ENCODE data around the gene EGFLAM.

EGFLAM gene

GRCh38 chr5:38249812-38250211 is 8.5 kb upstream of the EGFLAM start:
- no peak overlapping the region for H3K4me3 ChIP-seq (ENCODE audit: low read length)
- TF ChIP-seq, protein P1, sequence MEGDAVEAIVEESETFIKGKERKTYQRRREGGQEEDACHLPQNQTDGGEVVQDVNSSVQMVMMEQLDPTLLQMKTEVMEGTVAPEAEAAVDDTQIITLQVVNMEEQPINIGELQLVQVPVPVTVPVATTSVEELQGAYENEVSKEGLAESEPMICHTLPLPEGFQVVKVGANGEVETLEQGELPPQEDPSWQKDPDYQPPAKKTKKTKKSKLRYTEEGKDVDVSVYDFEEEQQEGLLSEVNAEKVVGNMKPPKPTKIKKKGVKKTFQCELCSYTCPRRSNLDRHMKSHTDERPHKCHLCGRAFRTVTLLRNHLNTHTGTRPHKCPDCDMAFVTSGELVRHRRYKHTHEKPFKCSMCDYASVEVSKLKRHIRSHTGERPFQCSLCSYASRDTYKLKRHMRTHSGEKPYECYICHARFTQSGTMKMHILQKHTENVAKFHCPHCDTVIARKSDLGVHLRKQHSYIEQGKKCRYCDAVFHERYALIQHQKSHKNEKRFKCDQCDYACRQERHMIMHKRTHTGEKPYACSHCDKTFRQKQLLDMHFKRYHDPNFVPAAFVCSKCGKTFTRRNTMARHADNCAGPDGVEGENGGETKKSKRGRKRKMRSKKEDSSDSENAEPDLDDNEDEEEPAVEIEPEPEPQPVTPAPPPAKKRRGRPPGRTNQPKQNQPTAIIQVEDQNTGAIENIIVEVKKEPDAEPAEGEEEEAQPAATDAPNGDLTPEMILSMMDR (conservative IDR thresholded peaks at IDR 0.05; ENCODE audit: low read depth, low read length) = no peak
- no peak for DNase-seq (ENCODE audit: low read depth)

- TF ChIP-seq, protein P1 (conservative IDR thresholded peaks at IDR 0.05; ENCODE audit: low read depth, low read length) = no peak
- no peak for DNase-seq (ENCODE audit: low read depth)
- H3K4me3 ChIP-seq (ENCODE audit: low read length) = no peak overlapping the region
These were observed 7.5 kb upstream of the EGFLAM start for GRCh38 chr5:38250763-38251448.

DNA sequence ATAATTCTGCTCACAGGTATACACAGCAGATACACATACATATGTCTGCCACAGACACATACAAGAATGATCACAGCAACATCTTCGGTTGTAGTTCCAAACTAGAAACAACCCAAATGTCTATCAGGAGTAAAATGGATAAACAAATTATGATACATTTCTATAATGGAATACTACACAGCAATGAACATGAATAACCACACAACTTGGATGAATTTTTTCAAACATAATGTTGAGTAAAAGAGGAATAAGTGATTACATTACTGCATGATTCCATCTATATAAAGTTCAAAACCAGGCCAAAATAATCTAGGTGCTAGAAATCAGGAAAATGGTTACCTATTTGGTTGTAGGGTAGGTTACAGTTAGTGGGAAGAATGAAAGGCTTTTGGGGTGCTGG is 4.6 kb upstream of the EGFLAM start:
- TF ChIP-seq, protein P1 (conservative IDR thresholded peaks at IDR 0.05; ENCODE audit: low read depth, low read length) = no peak
- DNase-seq (ENCODE audit: low read depth) = no peak

DNA sequence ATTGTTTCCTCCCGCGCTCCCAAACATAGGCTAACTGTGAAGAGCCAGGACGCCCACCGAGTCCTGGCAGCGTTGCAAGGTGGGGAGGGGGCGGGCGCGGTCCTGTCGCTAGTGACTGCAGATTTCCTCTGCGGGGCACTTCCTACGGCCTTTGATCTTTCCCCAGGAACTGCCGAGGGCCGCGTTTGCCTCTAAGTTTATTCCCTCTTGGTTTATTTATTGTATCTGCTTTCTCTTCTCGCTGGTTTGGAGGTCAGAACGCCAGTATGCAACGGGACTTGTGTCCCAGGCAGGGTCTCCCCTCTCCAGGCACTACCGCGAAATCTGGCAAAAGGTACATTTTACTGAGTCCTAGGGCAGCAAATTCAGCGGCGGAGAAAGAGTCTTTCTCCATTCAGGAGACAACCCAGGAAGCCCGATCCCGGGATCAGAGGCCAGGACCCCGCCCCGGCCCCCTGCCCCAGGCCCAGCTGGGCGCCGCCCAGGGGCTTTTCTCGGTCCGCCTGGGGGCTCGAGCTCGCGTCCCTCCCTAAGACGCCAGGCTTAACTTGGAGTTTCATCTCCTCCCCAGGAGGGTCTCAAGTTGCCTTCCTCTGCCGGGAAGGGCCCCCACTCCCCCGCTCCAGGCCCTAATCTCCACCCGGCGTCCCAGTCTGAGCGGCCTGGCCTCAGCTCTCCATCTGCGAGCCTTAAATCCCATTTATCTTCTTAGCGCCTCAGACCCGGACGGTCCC is 884 bp upstream of the EGFLAM start:
- no peak overlapping the region for H3K4me3 ChIP-seq (ENCODE audit: low read length)
- TF ChIP-seq, protein P1 (conservative IDR thresholded peaks at IDR 0.05; ENCODE audit: low read depth, low read length) = no peak
- DNase-seq (ENCODE audit: low read depth) = no peak

More for the DNA sequence above, 4.6 kb upstream of the EGFLAM start:
- no peak overlapping the region for H3K4me3 ChIP-seq (ENCODE audit: low read length)

DNA sequence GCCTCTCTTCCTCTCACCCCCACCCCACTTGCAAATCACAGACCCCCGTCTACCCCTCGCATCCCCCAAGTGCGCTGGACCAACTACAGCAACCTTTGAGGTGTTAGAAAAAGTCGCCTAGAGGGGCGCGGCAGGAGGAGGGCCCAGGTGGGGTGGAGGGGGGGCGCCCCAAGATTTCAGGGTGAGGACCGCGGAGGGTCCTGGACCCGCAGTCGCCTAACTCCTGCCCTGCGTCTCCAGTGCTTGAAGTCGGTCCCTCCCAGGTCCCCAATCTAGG is 379 bp upstream of the EGFLAM start:
- TF ChIP-seq, protein P1 (conservative IDR thresholded peaks at IDR 0.05; ENCODE audit: low read depth, low read length) = no peak
- H3K4me3 ChIP-seq (ENCODE audit: low read length) = peak overlapping the region; percentile 39
- DNase-seq (ENCODE audit: low read depth) = no peak

- TF ChIP-seq, protein P1 (conservative IDR thresholded peaks at IDR 0.05; ENCODE audit: low read depth, low read length) = no peak
- peak overlapping the region; percentile 39 for H3K4me3 ChIP-seq (ENCODE audit: low read length)
- no peak for DNase-seq (ENCODE audit: low read depth)
These were observed 876 bp downstream of the EGFLAM start for GRCh38 chr5:38259062-38259808.

Measured in retinal pigment epithelial cell (primary cell).